NCI-H2171 treated with DMSO at 0.1 percent for 48 hours (cell line): ENCODE measurements around the gene RRAS.
A peak's percentile ranks its signal among the peaks of the same experiment; 100 is the strongest.

Experiments
- DNase-seq: peaks from one replicate; lab custom pipeline; 2025; lab: John Stamatoyannopoulos, UW

Gene RRAS

DNA sequence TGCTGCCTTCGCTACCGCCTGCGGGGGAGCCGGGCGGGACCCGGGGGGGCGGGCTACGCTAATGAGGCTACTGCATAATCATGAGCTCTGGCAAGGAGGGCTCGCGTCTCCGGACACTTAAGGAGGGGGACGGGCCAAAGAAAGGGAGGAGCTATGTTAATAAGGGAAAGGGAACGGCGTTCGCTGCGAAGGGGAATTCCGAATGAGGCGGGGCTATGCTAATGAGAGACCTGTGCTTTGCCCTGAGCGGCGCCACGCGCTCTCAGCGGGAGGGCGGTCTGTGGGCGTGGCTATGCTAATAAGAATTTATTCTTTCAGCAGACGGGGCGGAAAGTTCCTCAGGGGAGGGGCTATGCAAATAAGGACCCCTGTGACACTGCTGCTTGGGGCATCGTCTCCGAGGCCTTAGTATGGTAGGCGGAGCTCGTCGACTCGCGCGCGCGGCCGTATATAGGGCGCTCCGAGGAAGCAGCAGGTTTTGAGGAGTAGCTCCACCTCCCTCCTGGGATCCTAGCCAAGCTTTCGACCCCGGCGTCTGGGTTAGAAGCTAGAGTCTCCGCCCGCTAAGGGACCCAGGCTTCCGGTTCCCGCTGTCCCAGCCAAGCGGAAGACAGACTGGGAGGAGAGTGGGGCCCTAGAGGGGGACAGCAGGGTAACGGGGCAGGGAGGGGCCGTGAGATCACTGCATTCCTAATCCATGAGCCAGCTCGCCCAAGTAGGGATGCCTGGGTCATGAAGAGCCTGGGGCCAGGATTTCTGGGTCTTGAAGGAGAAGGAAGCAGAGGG, at the start of gene RRAS:
TSS of gene RRAS (minus strand) at position 31 of the 786 bp plus-strand sequence. CDS start 45 bp downstream, outside the sequence.
- peak; percentile 100 for DNase-seq

DNA sequence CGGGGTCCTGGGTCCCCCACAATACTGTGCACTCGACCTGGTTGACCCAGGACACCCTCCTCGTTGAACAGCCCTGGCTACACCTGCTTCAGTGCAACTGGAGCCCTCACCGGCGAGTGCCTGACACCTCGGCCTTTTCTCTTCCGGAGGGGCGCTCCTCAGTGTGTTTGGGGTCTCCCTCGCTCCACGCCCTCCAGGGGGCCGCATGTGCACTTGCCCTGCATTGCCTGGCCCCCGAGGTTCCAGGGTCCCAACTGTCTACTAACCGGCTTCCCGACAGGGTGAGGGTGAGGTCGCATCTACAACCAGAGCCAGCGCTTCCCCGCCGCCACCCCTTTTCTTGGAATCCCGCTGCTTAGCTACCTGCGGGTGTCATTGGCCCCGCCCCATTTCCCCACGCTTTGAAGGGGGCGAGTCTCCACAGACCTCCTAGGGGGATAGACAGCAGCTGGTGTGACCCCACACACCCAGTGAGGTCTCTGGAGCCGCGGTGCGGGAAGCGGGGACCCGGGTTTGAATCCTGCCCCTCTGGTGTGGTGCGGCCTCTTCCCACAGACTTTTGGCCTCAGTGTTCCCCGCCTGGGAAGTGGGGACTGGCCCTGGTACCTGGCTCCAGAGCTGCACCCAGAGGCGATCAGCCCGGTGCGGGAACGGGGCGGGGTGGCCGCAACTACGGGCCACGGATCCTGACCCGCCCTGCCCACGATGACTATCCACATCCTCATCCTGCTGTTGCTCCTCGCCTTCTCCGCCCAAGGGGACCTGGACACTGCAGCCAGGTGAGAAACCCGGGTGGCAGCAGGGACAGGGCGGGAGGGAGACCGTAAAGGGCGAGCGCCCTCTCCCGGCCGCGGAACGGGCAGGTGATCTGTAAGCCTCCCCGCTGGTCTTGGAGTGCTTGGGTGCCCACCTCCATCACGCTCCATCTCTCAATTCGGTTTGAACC, 49.5 kb upstream of the RRAS start, which contains the start of gene ADM5:
TSS of gene ADM5 (plus strand) at position 462 of the 946 bp plus-strand sequence. CDS start at position 706, 244 bp downstream.
- peak; percentile 59 for DNase-seq

DNA sequence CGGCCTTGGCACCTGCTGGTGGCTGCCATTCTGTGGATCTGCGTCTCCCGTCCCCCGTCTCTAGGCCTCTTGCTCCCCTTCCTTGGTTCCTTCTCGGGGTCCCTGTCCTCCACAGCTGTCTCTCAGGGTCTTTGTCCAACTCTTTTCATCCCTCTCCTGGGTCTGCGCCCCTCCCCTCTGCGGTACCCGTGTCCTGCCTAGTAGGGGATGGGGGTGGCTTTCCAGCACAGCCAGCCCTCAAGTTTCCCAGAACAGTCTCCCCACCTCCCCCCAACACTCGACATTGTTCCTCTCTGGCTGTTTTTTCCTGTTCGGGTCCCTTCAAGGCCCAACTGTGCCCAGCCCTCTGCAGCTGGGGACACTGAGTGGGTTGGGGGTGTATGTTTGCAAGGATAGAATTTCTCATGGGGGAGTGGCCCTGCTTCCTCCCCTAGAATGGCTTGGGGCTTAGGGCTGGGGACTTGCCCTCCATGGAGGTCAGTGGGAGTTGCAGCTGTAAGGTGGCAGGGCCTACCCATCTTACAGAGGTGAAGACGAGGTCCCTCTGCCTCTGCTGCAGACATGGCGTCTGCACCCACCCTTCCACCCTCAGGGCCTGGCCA, 48.7 kb upstream of the RRAS start:
- DNase-seq: no peak

DNA sequence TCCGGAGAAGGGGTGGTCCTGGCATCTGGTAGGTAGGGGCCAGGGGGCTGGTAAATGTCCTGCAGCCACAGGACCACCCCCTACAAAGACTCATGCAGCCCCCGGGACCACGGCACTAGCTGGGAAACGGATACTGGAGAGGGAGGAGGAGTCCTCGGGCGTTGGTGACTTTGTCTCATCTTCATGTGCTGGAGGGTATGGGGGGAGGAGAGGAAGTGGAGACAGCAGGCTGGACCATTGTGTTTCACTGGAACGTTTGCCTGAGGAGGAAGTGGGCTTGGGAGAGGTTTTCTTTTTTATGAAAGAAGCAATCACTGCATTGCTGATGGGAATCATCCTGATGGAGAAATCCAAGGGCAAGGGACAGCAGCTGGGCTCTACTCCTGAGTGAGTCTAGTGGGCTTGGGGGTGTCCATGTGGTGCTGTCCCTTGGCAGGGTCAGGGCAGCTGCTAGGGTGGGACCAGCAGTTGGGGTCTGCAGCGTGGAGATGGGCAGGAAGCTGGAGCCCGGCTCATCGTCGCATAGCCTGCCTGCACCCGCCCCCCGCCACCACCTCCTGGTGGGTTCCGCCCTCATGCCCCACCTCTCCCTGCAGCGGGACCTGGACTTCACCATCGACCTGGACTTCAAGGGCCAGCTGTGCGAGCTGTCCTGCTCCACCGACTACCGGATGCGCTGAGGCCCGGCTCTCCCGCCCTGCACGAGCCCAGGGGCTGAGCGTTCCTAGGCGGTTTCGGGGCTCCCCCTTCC, 47.8 kb upstream of the RRAS start:
- DNase-seq: no peak

DNA sequence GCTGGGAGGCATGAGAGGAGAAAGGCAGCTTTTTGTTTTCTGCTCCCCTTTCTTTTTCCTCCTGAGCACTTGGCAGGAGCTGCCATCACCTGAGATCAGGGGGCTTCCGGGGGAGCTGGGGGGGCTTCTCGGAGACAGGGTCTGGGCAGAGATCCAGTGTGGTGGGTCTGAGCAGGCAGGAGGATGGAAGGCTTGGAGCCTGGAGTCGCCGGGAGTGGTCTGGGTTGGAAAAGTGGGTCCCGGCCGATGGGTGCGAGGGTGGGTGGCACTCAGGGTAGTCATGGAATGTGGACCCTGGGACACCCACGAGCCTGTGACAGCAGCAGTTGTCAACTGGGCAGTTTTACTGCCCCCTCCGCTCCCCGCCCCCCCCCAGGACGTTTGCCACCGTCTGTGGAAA, 47.2 kb upstream of the RRAS start:
- no peak for DNase-seq

DNA sequence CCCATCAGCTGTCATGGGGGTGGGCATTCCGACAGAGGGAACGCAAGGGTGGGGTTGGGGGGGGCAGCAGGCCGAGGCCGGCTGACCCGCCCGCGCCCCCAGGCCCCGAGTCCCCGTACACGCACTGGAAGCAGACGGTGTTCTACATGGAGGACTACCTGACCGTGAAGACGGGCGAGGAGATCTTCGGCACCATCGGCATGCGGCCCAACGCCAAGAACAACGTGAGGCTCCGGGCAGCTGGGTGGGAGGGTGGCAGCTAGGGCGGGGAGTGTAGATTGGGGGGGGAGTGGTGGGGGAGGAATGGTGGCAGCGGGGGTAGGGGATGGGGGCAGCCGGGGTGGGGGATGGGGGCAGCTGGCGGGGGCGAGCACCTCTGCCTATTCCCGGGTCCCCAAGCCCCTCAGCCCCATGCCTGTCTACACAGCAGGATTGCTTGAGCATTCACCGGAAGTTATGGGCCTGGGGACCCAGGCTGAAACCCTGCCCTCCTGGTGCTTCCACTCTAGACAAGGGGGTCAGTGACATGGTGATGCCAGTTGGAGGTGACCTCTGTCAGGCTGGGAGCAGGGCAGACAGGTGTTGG, 46.7 kb upstream of the RRAS start:
- DNase-seq: no peak

DNA sequence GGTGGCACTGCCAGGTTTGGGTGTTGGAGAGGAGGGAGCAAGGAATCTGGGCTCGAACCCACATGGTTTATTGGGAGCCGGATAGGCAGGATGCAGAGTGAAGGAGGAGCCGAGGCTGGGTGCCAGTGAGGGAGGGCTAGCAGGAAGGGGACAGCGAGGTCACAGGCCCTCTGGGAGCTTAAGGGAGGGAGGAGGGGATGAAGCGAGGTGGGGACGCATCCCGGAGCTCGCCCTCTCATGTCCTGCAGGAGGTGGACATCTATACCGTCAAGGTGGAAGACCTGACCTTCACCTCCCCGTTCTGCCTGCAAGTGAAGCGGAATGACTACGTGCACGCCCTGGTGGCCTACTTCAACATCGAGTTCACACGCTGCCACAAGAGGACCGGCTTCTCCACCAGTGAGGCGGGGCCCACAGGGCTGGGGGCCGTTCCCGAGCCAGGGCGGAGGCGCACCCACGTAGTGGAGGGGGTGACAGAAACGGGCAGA, 45.9 kb upstream of the RRAS start:
- DNase-seq: no peak

DNA sequence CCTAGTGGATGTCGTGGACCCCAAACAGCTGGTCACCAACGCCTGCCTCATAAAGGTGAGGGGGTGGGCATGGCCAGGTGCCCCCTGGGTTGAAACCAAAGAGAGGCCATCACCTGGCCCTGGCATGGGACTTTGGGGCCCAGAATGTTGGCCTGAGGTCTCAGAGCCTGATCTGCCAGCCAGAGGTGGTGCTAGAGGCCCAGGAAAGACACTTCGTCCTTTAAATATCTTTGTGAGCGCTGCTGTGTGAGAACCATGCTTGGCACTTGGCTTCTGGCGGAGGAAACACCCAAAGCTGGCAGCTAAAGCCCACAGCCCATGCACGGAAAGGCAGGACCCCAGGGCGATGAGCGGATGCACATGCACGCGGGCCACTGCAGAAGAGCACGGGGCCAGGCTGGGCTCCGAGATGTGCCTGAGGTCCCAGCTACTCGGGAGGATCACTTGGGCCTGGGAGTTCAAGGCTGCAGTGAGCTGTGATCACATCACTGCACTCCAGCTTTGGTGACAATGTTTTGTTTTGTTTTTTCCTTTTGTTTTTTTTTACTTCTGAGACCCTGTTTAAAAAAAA, 45.1 kb upstream of the RRAS start:
- DNase-seq: no peak

DNA sequence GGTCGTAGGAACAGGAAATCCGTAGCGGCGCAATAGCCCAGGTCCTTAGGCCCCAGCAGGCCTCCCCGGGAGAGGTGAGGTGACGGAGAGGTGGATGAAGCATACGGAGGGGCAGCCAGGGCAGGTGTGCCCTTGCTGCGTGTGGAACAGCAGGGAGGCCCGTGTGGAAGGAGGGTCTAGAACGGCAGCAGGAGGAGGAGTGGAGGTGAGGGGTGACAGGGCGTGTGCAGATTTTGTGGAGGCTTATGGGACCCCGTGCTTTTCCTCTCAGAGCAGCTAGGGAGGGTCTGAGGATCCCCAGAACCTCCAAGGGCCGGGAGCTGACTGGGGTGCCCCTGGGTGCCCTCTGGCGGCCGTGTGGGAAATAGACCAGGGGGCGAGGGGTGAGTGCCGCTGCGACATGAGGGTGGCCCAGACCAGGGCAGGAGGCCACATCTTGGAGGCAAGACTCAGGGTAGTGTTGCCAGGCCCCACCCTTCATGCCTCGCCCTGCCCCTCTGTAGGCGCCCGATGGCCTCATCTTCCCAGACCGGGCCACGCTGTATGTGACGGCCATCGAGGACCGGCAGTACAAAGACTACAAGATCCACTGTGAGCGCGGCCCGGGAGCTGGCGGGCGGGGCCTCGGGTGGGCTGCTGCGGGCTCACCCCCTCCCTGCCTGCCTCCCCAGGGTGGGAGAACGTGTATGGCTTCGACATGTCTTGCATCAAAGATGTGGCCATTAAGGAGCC, 44.5 kb upstream of the RRAS start:
- peak; percentile 9 for DNase-seq

DNA sequence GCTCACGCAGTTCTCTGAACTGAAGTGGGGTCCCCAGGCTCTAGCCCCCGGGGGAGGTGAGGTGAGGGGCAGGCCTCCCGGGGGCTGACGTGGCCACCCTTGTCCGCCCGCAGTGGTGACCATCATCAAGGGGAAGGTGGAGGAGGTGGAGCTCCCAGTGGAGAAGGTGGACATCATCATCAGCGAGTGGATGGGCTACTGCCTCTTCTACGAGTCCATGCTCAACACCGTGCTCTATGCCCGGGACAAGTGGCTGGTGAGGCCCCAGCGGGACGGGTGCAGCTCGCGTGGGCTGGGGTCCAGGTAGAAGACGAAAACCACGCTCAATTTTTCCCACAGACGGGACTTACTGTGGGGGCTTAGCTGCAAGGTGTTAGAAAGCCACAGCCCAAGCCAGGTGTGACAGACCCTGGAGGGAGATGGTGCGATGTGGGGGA, 43.9 kb upstream of the RRAS start:
- DNase-seq: no peak

DNA sequence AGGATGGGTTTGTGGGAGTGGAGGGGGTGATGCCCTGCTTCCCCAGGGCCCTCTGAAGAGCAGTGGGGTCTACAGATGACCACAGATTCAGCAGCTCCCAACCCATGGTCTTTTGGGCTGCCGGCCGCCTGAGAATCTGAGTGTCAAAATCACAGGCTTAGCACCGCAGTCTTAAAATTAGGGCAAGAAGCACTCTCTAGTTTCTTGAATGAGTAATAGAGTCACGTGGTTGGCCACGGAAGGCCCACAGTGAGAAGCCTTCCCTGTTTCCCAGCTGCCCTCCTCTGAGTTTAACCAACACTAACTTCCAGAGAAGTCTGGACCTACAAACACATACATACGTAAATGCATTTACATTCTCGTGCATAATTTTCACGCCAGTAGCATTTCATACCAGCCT, 42.3 kb upstream of the RRAS start:
- no peak for DNase-seq

DNA sequence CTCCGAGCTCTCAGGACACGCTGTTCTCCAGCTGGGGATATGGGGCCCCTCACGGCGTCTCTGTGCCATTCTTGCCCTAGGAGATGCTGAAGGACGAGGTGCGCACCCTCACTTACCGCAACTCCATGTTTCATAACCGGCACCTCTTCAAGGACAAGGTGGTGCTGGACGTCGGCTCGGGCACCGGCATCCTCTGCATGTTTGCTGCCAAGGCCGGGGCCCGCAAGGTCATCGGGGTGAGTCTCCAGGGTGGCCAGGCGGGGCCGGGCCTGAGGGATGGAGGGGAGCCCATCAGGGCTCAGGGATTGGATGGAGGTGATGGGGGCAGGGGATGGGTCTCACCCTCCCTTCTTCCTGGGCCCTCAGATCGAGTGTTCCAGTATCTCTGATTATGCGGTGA, 41.9 kb upstream of the RRAS start:
- no peak for DNase-seq

DNA sequence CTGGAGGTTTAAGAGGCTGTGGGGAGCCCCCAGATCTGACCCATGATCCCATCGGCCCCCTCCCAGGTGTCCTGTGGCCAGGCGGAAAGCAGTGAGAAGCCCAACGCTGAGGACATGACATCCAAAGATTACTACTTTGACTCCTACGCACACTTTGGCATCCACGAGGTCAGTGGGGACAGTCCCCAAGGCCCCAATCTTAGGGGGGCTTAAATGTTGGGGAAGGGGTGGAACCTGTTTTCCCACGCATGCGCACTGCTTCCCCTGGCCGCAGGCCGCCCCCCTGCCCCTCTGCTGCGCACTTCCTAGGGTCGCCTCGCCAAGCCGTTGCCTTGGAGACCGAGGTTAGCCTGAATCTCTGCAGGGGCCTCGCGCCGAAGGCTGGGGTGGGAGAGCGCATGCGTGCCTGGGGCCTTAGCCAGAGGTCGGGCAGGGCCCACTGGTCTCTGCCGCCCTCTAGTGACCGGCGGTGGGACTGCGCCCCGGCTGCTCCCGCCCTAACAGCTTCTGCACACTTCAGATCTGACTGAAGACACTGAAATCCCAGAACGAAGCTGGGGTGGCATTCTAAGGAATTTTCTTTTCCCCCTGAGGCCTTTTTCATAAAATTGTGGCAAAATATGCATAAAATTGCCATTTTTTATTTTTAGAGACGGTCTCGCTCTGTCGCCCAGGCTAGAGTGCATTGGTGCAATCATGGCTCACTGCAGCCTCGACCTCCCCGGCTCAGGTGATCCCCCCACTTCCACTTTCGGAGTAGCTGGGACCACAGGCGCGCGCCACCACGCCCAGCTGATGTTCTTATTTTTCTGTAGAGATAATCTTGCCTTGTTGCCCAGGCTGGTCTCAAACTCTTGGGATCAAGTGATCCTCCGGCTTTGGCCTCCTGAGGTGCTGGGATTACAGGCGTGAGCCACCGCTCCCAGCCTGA, 40.7 kb upstream of the RRAS start:
- peak; percentile 90 for DNase-seq

DNA sequence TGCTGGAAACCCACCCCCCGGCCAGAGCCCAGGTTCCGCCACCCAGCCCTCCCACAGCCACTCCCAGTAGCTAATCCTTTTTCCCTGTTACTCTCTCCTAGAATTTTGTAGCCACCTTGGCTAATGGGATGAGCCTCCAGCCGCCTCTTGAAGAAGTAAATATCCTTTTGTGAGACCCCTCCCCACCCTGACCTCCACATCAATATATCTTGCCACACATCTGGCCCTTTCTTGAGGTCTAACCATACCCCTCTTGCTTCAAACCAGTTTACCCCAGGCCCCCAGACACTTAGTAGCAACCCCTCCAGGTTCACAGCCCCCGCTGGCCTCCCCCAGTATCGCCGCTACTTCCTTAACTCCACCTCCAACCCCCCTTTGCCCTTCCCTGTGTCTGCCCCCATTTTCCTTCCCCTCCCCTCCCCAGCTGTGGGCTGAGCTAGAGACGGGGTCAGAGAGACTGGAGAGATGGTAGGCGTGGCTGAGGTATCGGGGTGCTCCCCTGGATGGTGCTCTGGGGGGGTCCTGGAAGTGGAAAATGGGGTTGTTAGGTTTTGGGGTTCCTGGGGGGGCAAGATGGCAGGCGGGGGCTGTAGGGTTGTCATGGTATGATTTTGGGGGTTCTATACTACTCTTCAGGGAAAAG, 39.9 kb upstream of the RRAS start:
- no peak for DNase-seq

DNA sequence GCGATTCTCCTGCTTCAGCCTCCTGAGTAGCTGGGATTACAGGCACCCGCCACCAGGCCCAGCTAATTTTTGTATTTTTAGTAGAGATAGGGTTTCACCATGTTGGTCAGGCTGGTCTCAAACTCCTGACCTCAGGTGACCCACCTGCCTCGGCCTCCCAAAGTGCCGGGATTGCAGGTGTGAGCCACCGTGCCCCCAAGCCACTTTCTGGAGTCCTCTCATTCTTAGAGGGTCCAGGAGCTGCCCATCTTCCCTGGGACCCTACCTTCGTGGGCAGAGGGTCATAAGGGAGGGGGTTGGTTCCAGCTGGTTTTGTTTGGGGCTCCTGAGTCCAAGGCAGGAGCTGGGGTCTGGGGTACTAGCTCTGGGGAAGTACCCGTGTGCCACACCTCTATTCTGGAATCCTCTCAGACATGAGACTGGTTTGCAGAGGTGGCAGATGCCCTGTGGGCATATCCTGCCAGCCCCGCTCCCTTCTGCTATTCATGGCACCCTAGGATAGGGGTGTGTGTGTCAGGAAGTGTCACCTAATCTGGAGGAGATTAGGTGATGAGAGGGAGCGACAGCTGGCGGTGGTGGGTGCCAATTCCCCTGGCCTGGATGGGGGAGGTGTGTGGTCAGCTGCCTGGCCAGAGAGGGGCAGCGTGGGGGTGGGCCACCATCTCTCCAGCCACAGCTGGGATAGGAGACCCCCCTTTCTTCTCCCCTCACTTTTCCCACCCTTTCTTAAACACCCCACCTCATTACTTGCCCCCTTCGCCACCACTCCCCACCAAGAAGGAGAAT, 39.2 kb upstream of the RRAS start:
- no peak for DNase-seq

DNA sequence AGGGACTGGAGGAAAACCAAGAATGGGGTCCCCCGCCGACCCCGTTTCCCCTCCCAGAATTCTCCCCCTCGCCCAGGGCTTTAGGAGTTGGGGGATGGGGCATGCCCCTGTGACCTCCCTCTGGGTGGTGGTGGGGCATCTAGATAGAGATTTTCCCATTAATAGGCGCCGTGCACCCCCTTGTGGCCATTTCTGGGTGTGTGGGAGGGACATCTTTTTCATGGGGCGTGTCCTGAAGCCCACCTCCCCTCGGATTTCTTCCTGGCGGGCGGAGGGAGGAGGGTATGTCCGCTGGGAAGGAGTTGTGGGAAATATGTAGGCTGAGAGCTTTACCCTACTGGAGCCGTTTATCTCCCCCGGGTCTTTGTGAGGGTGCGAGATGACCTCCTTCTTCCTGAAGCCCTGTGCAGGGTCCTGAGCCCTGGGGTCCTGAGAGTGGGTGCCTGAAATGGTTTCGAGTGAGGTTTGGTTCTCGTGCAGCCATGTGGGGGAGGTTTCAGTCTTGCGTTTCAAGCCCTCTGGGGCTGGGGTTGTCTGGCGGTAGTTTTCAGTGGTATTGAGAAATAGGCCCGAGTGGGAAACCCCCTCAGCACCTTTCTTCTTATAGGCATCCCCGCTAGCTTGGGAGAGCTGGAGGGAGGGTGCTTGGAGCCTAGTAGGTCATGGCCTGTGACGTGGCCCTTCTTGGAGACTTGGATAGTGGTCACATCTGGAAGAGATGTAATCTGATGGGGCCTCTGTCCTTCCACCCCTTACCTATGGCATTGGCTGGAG, 38.1 kb upstream of the RRAS start:
- peak; percentile 73 for DNase-seq
